Measurements from ENCODE around the gene GMCL2. TPM values are rescaled to one million over a fixed set of nuclear protein-coding genes. Genes with fewer than 3 reads are reported as not detected.

GMCL2 gene
- total RNA-seq, 1 experiment from 2014 or later = not detected

DNA sequence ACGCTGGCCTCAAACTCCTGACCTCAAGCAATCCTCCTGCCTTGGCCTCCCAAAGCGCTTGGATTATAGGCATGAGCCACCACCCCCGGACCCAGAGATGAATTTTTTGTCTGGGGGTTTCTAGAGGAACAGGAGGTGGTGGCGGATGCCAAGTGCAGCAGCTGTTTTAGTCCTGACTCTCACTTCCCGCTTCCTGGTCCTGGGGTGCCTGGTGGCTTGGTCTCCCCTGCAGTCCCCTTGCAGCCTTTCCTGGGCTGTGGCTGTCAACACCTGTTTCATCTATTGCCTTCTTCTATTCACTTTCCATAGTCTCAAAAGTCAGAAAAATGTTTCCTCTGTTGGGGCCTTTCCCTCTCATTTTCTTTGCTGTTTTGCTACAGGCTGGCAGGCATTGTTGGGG, 27.0 kb downstream of the GMCL2 start:
- H3K27ac Mint-ChIP-seq (ENCODE audit: unreplicated experiment) = no peak overlapping the region
- no peaks in the 10 kb centered on the region for H3K36me3 Mint-ChIP-seq (ENCODE audit: insufficient read depth, unreplicated experiment)
- Histone ChIP-seq H3K9me3 (no peaks in the 10 kb centered on the region), H3K36me3 (ENCODE audit: control insufficient read depth, insufficient read depth, low read length) (no peaks in the 10 kb centered on the region), H3K27me3 (replicated peaks; ENCODE audit: control insufficient read depth, insufficient read depth, low read length) (no peaks in the 10 kb centered on the region; the same call in 1 of the 2 replicates), H3K4me3 (ENCODE audit: low read depth, low read length) (no peak overlapping the region), H3K4me1 (0 out of 2 replicates have a peak, but pooled peaks cover 4% of the 10 kb centered on the region)
- intact Hi-C loops (cut with micrococcal nuclease; ENCODE audit: unreplicated experiment) = no loop called here
- ChIA-PET CTCF (no interaction called here), POLR2A (no interaction called here)
- no TSS peak for BruUV-seq (replicated peaks)
- peaks cover 7% of the 10 kb centered on the region for H3K4me1 Mint-ChIP-seq (ENCODE audit: low read depth, unreplicated experiment)
- TF ChIP-seq, protein P1, sequence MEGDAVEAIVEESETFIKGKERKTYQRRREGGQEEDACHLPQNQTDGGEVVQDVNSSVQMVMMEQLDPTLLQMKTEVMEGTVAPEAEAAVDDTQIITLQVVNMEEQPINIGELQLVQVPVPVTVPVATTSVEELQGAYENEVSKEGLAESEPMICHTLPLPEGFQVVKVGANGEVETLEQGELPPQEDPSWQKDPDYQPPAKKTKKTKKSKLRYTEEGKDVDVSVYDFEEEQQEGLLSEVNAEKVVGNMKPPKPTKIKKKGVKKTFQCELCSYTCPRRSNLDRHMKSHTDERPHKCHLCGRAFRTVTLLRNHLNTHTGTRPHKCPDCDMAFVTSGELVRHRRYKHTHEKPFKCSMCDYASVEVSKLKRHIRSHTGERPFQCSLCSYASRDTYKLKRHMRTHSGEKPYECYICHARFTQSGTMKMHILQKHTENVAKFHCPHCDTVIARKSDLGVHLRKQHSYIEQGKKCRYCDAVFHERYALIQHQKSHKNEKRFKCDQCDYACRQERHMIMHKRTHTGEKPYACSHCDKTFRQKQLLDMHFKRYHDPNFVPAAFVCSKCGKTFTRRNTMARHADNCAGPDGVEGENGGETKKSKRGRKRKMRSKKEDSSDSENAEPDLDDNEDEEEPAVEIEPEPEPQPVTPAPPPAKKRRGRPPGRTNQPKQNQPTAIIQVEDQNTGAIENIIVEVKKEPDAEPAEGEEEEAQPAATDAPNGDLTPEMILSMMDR (IDR thresholded peaks at IDR 0.05; ENCODE audit: insufficient read depth in 1 of 2, low read depth in 1 of 2, low read length in 1 of 2, severe bottlenecking in 1 of 2, unreplicated experiment in 1 of 2) = no peak
- peaks cover 14% of the 10 kb centered on the region for H3K27me3 Mint-ChIP-seq (ENCODE audit: insufficient read depth, unreplicated experiment)
- DNase-seq = no peak
- no peak overlapping the region for H3K4me3 Mint-ChIP-seq (ENCODE audit: unreplicated experiment)
- no peaks in the 10 kb centered on the region for H3K9me3 Mint-ChIP-seq (ENCODE audit: unreplicated experiment)

DNA sequence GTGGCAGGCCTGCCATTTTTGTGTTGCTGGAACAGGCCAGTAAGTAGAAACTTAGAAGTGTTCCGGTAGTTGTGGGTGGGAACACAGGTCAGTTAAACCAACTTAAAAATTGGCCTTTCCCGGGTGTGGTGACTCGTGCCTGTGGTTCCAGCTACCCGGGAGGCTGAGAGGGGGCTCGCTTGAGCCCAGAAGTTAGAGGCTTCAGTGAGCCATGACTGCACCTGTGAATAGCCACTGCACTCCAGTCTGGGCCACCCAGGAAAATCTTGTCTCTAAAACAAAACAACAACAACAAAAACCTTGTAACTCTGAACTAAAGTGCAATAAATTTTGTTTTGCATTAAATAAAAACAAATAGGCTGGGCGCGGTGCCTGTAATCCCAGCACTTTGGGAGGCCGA, 32.1 kb downstream of the GMCL2 start:
- no peaks in the 10 kb centered on the region for H3K9me3 ChIP-seq
- Mint-ChIP-seq H3K9me3 (ENCODE audit: unreplicated experiment) (no peaks in the 10 kb centered on the region), H3K36me3 (ENCODE audit: insufficient read depth, unreplicated experiment) (peaks cover 40% of the 10 kb centered on the region), H3K27ac (ENCODE audit: unreplicated experiment) (no peak overlapping the region), H3K4me3 (ENCODE audit: unreplicated experiment) (no peak overlapping the region), H3K4me1 (ENCODE audit: low read depth, unreplicated experiment) (no peaks in the 10 kb centered on the region), H3K27me3 (ENCODE audit: insufficient read depth, unreplicated experiment) (no peaks in the 10 kb centered on the region)
- TF ChIP-seq, protein P1 (IDR thresholded peaks at IDR 0.05; ENCODE audit: insufficient read depth in 1 of 2, low read depth in 1 of 2, low read length in 1 of 2, severe bottlenecking in 1 of 2, unreplicated experiment in 1 of 2) = no peak
- no peak overlapping the region for H3K4me3 ChIP-seq (ENCODE audit: low read depth, low read length)
- BruUV-seq (replicated peaks) = no TSS peak
- no peaks in the 10 kb centered on the region for H3K27me3 ChIP-seq (replicated peaks; ENCODE audit: control insufficient read depth, insufficient read depth, low read length)
- ChIA-PET CTCF (no interaction called here), POLR2A (interaction anchor here (0.5 kb wide), 1 partner anchor 70 kb away, joined by 3 read pairs; no protein-coding TSS in a partner anchor)
- no peaks in the 10 kb centered on the region; the same call in 1 of the 2 replicates for H3K36me3 ChIP-seq (ENCODE audit: control insufficient read depth, insufficient read depth, low read length)
- peaks cover 5% of the 10 kb centered on the region for H3K4me1 ChIP-seq
- DNase-seq = no peak
- intact Hi-C loops (cut with micrococcal nuclease; ENCODE audit: unreplicated experiment) = no loop called here

DNA sequence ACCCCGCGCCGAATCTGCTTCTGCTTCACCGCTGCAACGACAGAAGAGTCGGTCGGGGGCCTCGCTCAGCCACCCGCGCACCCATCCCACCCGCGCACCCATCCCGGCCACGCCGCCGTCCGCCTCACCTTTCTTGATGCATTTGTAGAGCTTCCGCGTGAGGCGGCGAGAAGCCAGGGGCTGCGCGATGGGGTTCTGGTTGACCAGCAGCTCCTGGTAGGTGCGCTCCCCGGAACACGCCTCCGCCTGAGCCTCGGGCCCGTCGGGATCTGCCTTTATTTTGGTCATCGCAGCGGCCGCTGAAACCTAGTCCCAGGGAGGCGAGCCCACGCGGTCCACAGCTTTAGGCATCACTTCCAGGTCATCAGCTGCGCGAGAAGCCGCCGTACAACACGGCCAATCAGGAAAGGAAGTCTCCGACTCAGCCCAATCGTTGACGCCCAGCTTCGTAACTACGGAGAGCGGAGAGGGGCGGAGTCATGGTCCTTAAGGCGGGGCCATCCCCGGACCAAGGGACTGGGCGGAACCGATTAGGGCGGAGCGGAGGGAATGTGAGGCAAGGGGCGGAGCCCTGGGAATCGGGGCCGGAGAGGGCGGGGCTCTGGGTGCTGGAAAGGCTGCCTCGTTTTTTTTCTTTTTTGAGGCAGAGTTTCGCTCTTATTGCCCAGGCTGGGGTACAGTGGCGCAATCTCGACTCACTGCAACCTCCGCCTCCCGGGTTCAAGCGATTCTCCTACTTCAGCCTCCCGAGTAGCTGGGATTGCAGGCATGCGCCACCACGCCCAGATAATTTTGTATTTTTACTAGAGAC, 33.4 kb downstream of the GMCL2 start, which contains the start of gene NHP2:
Gene NHP2, minus strand, starts transcription at position 356 of the 811 bp plus-strand sequence. Its CDS starts 68 bp downstream, at position 288.
- H3K4me3 Mint-ChIP-seq (ENCODE audit: unreplicated experiment) = peak within 1 kb of the TSS; percentile 94
- peaks cover 50% of the 10 kb centered on the region for H3K36me3 Mint-ChIP-seq (ENCODE audit: insufficient read depth, unreplicated experiment)
- no TSS peak for BruUV-seq (replicated peaks)
- Histone ChIP-seq H3K4me3 (ENCODE audit: low read depth, low read length) (peak within 1 kb of the TSS; percentile 65), H3K9me3 (no peaks in the 10 kb centered on the region), H3K4me1 (peaks cover 5% of the 10 kb centered on the region), H3K27me3 (replicated peaks; ENCODE audit: control insufficient read depth, insufficient read depth, low read length) (no peaks in the 10 kb centered on the region), H3K36me3 (ENCODE audit: control insufficient read depth, insufficient read depth, low read length) (no peaks in the 10 kb centered on the region; the same call in 1 of the 2 replicates)
- H3K9me3 Mint-ChIP-seq (ENCODE audit: unreplicated experiment) = no peaks in the 10 kb centered on the region
- intact Hi-C loops (cut with micrococcal nuclease; ENCODE audit: unreplicated experiment) = loop anchor here (5.0 kb wide), 1 partner anchor 41 kb away; the partner anchor contains the start of gene N4BP3
- peak; percentile 98 for DNase-seq
- no peaks in the 10 kb centered on the region for H3K27me3 Mint-ChIP-seq (ENCODE audit: insufficient read depth, unreplicated experiment)
- ChIA-PET POLR2A (interaction anchor here (0.5 to 1.2 kb wide), 7 partner anchors 16 to 1130 kb away, joined by 3 to 16 read pairs (median 4); partner anchors contain the start of gene HNRNPAB), CTCF (interaction anchor here (0.5 to 2.7 kb wide), 8 partner anchors 8 to 593 kb away, joined by 3 to 69 read pairs (median 5); no protein-coding TSS in a partner anchor)
- TF ChIP-seq, protein P1 (IDR thresholded peaks at IDR 0.05; ENCODE audit: insufficient read depth in 1 of 2, low read depth in 1 of 2, low read length in 1 of 2, severe bottlenecking in 1 of 2, unreplicated experiment in 1 of 2) = no peak
- H3K27ac Mint-ChIP-seq (ENCODE audit: unreplicated experiment) = peak within 1 kb of the TSS; percentile 92
- H3K4me1 Mint-ChIP-seq (ENCODE audit: low read depth, unreplicated experiment) = no peaks in the 10 kb centered on the region
